Ishikawa (cell line): Measurements from ENCODE around the gene SMAD7.

Source experiments
- CEBPB ChIP-seq: IDR thresholded peaks from 2 replicates; pipeline ENCODE4 v1.6.1; 2012
- CREB1 ChIP-seq: IDR thresholded peaks from 2 replicates; pipeline ENCODE4 v1.6.1; 2012; ENCODE audit warnings: low read depth
- EGR1 ChIP-seq: IDR thresholded peaks from 2 replicates; pipeline ENCODE4 v1.6.1; 2012
- EP300 ChIP-seq: IDR thresholded peaks from 2 replicates; pipeline ENCODE4 v1.6.1; 2012; ENCODE audit warnings: borderline replicate concordance
- FOXM1 ChIP-seq: IDR thresholded peaks from 2 replicates; pipeline ENCODE4 v1.6.1; 2012; ENCODE audit warnings: low read depth, borderline replicate concordance
- MAX ChIP-seq: IDR thresholded peaks from 2 replicates; pipeline ENCODE4 v1.6.1; 2012
- NFIC ChIP-seq: IDR thresholded peaks from 2 replicates; pipeline ENCODE4 v1.6.1; 2012
- RAD21 ChIP-seq: IDR thresholded peaks from 2 replicates; pipeline ENCODE4 v1.6.1; 2012; ENCODE audit warnings: low read depth
- REST ChIP-seq: IDR thresholded peaks from 2 replicates; pipeline ENCODE4 v1.6.1; 2012; ENCODE audit warnings: low read depth, mild to moderate bottlenecking
- TAF1 ChIP-seq: IDR thresholded peaks from 2 replicates; pipeline ENCODE4 v1.6.1; 2012; ENCODE audit warnings: low read depth, mild to moderate bottlenecking
- TCF12 ChIP-seq: IDR thresholded peaks from 2 replicates; pipeline ENCODE4 v1.6.1; 2012; ENCODE audit warnings: low read depth
- TEAD4 ChIP-seq: IDR thresholded peaks from 2 replicates; pipeline ENCODE4 v1.6.1; 2012
- USF1 ChIP-seq: IDR thresholded peaks from 2 replicates; pipeline ENCODE4 v1.6.1; 2012
- YY1 ChIP-seq: IDR thresholded peaks from 2 replicates; pipeline ENCODE4 v1.6.1; 2012; ENCODE audit warnings: low read depth
- ZBTB7A ChIP-seq: IDR thresholded peaks from 2 replicates; pipeline ENCODE4 v1.6.1; 2012; ENCODE audit warnings: low read depth

Gene SMAD7

GRCh38 chr18:48996901-48997463 lies 46.2 kb upstream of the SMAD7 start:
- TF ChIP-seq EGR1 (no peak), ZBTB7A (no peak), REST (no peak), TCF12 (no peak; the same call in 1 of the 2 replicates), RAD21 (no peak), FOXM1 (no peak), CEBPB (no peak), USF1 (no peak)

- TF ChIP-seq ZBTB7A (no peak), TEAD4 (no peak), USF1 (no peak), CEBPB (no peak), RAD21 (no peak), TAF1 (no peak), REST (no peak), YY1 (no peak), NFIC (no peak), EGR1 (no peak)
These were observed 45.3 kb upstream of the SMAD7 start for GRCh38 chr18:48996041-48996440.

- TF ChIP-seq USF1 (no peak), CREB1 (no peak), TEAD4 (no peak), MAX (peak; percentile 67), EP300 (no peak)
These were observed 44.4 kb upstream of the SMAD7 start for GRCh38 chr18:48994926-48995835.

- peak; percentile 43; the same call in 1 of the 2 replicates for TF ChIP-seq EP300
- TF ChIP-seq MAX = peak; percentile 52
- no peak for TF ChIP-seq USF1
These were observed 43.4 kb upstream of the SMAD7 start for GRCh38 chr18:48994044-48994651.

DNA sequence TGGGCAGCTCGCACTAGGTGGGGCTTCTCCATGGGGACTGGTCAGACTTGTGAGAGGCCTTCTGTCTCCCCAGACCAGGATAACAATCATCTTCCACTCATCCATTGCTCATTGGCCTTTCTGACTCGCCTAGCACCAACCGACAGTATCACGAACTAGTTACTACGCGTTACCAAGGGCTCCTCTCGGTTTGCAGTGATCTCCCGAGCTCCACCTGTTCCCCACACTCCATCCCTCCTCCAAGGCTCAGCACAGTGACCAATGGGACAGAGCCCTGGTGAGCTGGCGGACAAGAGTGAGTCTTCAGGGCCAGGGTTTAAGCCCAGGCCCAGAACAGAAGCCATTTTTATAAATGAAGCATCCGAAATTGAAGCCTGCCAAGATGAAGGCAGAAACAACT lies 42.8 kb upstream of the SMAD7 start:
- no peak for TF ChIP-seq MAX
- TF ChIP-seq EP300 = no peak
- no peak for TF ChIP-seq NFIC
- TF ChIP-seq TAF1 = no peak
- no peak for TF ChIP-seq USF1
- no peak for TF ChIP-seq TEAD4
- TF ChIP-seq REST = no peak
- no peak for TF ChIP-seq TCF12
- no peak for TF ChIP-seq YY1
- no peak for TF ChIP-seq CREB1
- no peak for TF ChIP-seq CEBPB
- TF ChIP-seq FOXM1 = no peak
- no peak for TF ChIP-seq ZBTB7A
- no peak for TF ChIP-seq RAD21
- no peak for TF ChIP-seq EGR1
